Fibroblast of skin of left biceps (primary cell): Measurements from ENCODE around the gene MT1M.

Source experiments
- DNase-seq, 2 experiments: peaks; one replicate each; pipeline ENCODE4 v3.0.0-alpha.2; 2013; ENCODE audit warnings: low read depth in 2 of 2

The MT1M gene

GRCh38 chr16:56628486-56629350 lies 3.7 kb upstream of the MT1M start:
- DNase-seq: no peak

- DNase-seq: no peak
Measured at GRCh38 chr16:56629531-56629930, 2.9 kb upstream of the MT1M start.

GRCh38 chr16:56630134-56630533 lies 2.3 kb upstream of the MT1M start:
- no peak for DNase-seq

- DNase-seq: no peak
Measured at GRCh38 chr16:56631197-56631596, 1.3 kb upstream of the MT1M start.

GRCh38 chr16:56631832-56632155 lies 665 bp upstream of the MT1M start:
- no peak for DNase-seq

DNA sequence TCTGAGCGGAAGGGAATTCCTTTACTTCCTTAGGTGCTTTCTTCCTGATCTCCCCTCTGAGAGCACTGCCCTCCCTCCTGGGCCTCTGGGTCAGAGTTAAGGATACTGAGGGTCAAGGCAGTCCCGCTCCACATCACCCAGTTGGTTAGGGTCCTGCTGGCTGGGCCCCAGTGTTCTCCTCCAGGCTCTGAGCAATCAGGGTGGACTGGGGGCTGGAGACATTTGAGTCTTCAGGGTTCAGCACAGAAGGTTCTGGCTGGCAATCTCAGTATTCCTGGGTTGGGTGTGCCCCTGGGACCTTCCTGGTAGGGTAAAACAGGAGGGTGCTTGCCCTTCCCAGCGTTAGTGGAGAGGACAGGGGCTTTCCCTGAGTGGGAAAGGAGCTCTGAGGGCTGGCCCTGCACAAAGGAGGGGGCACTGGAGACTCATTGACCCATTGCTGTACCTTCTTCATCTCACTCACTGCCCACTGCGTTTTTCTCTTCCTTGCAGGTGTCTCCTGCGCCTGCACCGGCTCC lies 448 bp downstream of the MT1M start:
- DNase-seq: no peak

DNA sequence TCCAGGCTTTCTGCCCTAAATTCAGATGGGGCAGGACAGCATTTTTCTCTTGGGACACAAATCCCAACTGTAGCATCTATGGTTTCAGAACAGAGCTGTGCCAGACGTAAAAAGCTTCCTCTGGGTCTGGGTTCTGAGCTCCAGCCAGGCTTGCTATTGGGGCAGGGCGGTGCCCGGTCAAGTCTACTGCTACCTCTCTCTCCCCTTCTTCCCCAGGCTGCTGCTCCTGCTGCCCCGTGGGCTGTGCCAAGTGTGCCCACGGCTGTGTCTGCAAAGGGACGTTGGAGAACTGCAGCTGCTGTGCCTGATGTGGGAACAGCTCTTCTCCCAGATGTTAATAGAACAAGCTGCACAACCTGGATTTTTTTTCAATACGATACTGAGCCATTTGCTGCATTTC lies 1.1 kb downstream of the MT1M start:
- DNase-seq: no peak

GRCh38 chr16:56634715-56635440 lies 2.4 kb downstream of the MT1M start:
- no peak for DNase-seq

GRCh38 chr16:56635441-56635967 lies 3.0 kb downstream of the MT1M start:
- no peak for DNase-seq

DNA sequence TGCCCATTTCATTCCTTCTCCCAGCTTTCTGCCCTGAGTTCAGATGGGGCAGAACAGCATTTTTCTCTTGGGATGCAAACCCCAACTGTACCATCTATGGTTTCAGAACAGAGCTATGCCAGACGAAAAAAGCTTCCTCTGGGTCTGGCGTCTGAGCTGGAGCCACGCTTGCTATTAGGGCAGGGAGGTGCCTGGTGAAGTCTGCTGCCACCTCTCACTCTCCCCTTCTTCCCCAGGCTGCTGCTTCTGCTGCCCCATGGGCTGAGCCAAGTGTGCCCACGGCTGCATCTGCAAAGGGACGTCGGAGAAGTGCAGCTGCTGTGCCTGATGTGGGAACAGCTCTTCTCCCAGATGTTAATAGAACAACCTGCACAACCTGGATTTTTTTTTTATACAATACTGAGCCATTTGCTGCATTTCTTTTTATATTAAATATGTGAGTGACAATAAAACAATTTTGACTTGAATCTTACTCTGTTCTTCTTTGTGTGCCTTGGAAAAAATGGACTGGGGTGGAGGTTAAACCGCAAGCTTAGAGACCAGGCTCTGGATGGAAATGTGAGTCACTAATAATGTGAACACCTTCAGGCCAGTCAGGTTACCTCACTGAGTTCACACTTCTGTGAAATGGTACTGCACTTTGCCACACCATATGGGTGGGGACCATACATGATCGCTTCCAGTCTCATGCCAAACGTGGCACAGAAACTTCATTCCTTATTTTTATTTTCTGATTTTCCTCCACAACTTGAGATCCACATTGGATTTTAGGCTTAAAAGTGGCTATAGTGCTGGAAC lies 4.4 kb downstream of the MT1M start:
- no peak for DNase-seq

- no peak for DNase-seq
Measured at GRCh38 chr16:56637814-56638750, 5.6 kb downstream of the MT1M start, which contains the start of gene MT1A. Gene MT1A, plus strand, starts transcription at chr16:56638666. Its CDS starts 73 bp downstream, at chr16:56638739.

GRCh38 chr16:56639045-56639444 lies 6.6 kb downstream of the MT1M start:
- no peak for DNase-seq

- DNase-seq: no peak
Measured at GRCh38 chr16:56640076-56640475, 7.6 kb downstream of the MT1M start.

GRCh38 chr16:56641166-56641565 lies 8.7 kb downstream of the MT1M start:
- no peak for DNase-seq

DNA sequence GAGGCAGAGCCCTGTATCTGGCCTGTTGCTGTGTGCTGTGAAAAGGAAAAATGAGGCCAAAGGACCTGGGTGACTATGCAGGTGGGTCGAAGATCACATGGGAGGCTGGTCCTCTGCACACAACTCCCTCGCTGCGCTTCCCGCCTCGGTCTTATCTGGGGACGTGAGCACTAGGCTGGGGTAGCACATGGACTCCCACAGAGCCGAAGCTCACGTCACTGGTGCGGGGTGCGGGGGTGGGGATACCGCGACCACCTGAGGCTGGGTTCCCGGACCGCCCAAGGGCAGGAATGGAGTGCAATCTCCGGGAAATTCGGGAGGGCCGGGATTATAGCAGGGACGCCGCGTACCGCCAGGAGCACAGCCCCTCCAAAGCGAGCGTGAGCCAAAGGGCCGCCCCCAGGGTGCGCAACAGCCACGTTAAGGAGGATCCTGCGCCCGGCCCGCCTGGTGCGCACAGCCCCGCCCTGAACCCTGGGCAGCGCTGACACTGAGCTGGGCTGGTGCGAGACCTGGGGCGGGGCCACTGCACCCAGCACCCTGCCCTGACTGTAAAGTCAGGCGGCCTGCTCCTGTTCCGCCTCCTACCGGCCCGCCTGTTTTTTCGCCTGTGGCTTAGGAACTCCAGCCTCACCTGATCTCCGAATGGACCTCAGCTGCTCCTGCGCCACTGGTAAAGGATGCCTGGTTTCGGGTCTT lies 10.8 kb downstream of the MT1M start:
- DNase-seq: no peak

GRCh38 chr16:56643833-56644232 lies 11.4 kb downstream of the MT1M start:
- no peak for DNase-seq

DNA sequence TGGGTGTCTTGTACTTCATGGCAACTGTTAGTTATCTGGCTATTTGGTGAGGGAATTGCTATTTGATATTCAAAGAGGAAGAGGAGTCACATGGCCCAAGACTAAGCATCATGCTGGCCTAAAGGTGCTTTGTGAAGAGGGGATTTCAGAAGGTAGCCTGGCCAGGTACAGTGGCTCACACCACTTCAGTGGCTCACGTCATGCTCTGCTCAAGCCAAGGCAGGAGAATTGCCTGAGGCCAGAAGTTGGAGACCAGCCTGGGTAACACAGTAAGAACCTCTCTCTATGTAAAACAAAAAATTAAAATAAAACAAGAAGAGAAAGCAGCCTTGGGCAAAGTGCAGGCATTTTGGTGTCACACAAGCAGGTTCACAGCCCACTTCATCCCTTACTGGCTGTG lies 12.9 kb downstream of the MT1M start:
- no peak for DNase-seq

DNA sequence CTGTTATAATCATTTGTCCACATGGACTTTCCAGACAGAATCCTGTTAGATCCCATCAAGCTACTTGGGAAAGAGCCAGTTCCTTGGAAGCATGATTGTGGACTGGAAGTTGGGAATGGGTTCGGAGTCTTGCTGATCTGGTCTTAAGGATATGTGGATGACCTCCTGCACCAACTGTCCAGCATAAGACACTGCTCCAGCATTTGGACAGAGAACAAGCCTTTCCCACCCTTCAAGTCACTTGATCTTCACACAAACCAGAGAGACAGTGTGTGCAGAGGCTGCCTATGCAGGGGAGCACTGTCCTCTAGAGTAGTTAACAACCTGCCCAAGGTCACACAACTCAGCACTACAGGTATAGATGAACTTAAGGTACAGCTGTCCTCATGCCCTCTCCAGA lies 13.4 kb downstream of the MT1M start:
- no peak for DNase-seq

GRCh38 chr16:56647641-56648431 lies 15.4 kb downstream of the MT1M start:
- DNase-seq: no peak
